SJCRH30 (cell line): ENCODE results near the gene EHMT1. TPM values are rescaled to one million over a fixed set of nuclear protein-coding genes. Genes with fewer than 3 reads are reported as not detected.
A peak's percentile ranks its signal among the peaks of the same experiment; 100 is the strongest.
"Not testable (repeated sequence)": the region's sequence is repeated elsewhere in the genome, so short reads cannot be mapped to it uniquely, and the experiment has no call there.

ENCODE experiments used
- DNase-seq, 2 experiments: peaks; one replicate each; pipeline ENCODE4 v3.0.0-alpha.2; 2015 to 2020
- H3K27ac ChIP-seq: fragments of 250-450 bp; sonication (Bioruptor Pico); 2 replicates; pipeline ENCODE4 v1.5.1; 2020; ENCODE audit warnings: mild to moderate bottlenecking, moderate library complexity
- H3K27me3 ChIP-seq: fragments of 250-450 bp; sonication (Bioruptor Pico); 2 replicates; pipeline ENCODE4 v1.5.1; 2020; ENCODE audit warnings: mild to moderate bottlenecking, moderate library complexity
- H3K36me3 ChIP-seq: fragments of 250-450 bp; sonication (Bioruptor Pico); 2 replicates; pipeline ENCODE4 v1.5.1; 2020; ENCODE audit warnings: mild to moderate bottlenecking, moderate library complexity
- H3K4me1 ChIP-seq: fragments of 250-450 bp; sonication (Bioruptor Pico); 2 replicates; pipeline ENCODE4 v1.5.1; 2020; ENCODE audit warnings: mild to moderate bottlenecking, moderate library complexity
- H3K4me3 ChIP-seq: fragments of 250-450 bp; sonication (Bioruptor Pico); 2 replicates; pipeline ENCODE4 v1.5.1; 2020; ENCODE audit warnings: mild to moderate bottlenecking, moderate library complexity
- H3K9me3 ChIP-seq: fragments of 250-450 bp; sonication (Bioruptor Pico); replicated peaks from 2 replicates; pipeline ENCODE4 v1.5.1; 2020; ENCODE audit warnings: mild to moderate bottlenecking, moderate library complexity
- total RNA-seq: library from RNA; depleted of rRNA; stranded (reverse); fragments of >200 nt; shearing (Covaris generic); gene quantifications from 2 replicates; pipeline ENCODE4 v1.2.3, GENCODE V29; 2014; rRNA removed

EHMT1 gene
- total RNA-seq, 1 experiment from 2014 or later, result 79.6 TPM

DNA sequence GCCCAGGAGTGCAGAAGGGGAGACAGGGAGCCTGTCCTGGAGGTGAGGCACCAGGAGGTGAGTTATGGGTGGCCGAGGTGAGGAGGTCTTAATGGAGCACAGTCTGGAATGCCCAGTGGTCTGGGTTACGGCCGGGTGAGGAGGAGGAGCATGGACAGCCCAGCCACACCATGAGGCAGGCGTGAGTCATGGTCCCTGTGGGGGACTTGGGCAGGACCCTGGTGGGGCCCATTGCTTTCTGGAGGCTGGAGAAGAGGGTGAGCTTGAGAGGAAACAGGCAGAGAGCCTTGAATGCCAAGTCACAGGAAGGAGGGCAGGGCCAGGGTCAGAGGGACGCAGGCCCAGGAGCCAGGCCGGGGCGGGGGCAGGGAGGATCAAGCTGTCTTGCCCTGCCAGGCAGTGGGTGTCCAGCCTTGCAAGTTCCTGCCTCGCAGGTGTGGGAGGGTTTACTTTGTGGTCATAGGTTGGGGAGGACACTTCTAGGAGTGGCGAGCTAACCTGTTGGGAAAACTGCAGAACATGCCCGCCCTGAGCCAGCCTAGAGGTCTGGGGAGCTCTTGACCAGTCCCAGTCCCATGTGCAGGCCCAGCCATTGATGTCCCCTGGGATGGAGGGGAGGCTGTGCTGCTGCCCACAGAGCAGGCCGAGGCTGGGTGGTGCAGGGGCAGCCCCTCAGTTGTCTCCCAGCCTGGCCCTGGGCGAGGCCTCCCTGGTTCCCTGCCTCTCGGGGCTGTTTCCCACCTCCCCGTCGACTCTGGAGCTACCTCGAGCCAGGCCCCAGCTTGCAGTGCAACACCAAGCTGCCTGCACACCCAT lies 261.6 kb downstream of the EHMT1 start:
- Histone ChIP-seq H3K4me3 (no peak overlapping the region), H3K4me1 (no peaks in the 10 kb centered on the region), H3K36me3 (no peaks in the 10 kb centered on the region), H3K27ac (no peak overlapping the region), H3K27me3 (no peaks in the 10 kb centered on the region), H3K9me3 (no peaks in the 10 kb centered on the region)
- no peak for DNase-seq

GRCh38 chr9:137880976-137881530 lies 262.2 kb downstream of the EHMT1 start:
- H3K27me3 ChIP-seq, result no peaks in the 10 kb centered on the region
- H3K9me3 ChIP-seq, result no peaks in the 10 kb centered on the region
- H3K4me3 ChIP-seq, result no peak overlapping the region
- H3K27ac ChIP-seq, result no peak overlapping the region
- no peak for DNase-seq
- H3K36me3 ChIP-seq, result no peaks in the 10 kb centered on the region
- no peaks in the 10 kb centered on the region for H3K4me1 ChIP-seq

DNA sequence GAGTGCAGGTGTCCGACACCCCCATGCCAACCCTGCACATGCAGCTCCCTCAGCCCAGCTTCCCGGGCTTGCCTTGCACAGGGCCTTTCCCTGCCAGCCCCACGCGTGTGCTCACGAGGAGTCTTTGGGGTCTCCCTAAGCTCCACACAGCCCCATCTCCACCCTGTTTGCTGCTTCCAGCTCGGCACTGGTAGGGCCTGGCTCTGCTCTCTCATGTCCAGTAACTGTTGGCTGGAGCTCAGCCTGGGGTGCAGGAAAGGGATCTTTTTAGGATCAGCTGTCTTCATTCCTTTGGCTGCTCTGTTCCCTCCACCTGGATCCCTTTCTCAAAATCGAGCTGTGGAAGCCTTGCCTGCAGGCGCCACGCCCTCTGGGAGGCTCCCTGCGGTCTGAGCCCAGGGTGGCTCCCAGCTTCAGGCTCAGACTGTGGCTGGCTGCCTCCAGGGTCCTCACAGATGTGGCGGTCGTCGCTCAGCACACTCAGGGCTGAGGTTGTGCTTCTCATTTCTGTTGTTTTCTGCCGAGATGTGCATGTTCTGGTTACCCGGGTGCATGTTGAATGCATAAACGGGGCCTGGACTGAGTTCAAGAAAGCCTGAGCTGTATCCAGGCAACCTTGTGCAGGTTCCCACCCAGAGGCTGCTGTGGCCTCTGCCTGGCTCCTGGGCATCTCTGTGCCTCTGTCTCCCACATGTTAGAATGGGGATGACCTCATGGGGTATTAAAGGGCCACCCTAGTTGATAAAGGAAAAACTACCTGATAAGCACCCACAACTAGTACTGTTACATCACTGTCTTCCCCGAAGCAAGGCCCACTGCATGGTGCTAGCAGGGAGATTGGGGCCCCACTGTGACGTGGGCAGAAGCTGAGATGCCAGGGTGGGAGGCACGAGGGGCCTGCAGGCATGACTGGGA lies 263.0 kb downstream of the EHMT1 start:
- Histone ChIP-seq H3K4me3 (no peak overlapping the region), H3K27me3 (no peaks in the 10 kb centered on the region), H3K9me3 (no peaks in the 10 kb centered on the region), H3K36me3 (no peaks in the 10 kb centered on the region), H3K27ac (no peak overlapping the region), H3K4me1 (no peaks in the 10 kb centered on the region)
- peak; percentile 35 to 36 for DNase-seq

DNA sequence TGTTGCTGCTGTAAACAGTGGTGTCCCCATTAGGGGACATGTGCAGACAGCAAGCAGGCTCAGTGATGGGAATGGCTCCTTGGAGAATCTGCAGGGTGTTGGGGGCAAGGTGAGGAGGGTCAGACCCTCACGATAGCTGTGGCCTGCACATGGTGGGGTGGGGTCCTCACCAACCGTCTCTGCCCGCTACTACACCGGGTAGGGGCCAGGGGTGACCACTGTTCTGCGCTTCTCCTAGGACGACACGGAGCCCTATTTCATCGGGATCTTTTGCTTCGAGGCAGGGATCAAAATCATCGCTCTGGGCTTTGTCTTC lies 263.7 kb downstream of the EHMT1 start:
- no peak overlapping the region for H3K4me3 ChIP-seq
- H3K27ac ChIP-seq, result no peak overlapping the region
- H3K36me3 ChIP-seq, result no peaks in the 10 kb centered on the region
- H3K27me3 ChIP-seq, result no peaks in the 10 kb centered on the region
- H3K4me1 ChIP-seq, result no peaks in the 10 kb centered on the region
- H3K9me3 ChIP-seq, result no peaks in the 10 kb centered on the region
- no peak for DNase-seq

DNA sequence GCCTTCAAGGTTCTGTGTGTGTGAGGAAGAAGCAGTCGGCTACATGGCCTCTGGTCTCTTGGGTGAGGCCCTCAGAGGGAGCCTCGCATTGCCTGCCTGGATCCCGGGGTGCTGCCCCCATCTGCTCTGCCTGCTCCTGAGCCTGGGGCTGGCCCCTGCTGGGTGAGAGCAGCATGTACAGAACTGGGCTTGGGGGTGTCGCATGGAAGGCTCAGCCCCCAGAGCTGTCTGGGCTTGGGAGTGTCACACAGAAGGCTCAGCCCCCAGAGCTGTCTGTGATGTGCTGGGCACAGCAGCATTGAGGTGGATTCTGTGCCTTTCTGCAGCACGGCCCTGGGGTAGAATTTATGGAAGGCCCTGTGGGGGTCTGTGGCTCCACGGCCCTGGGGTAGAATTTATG lies 265.2 kb downstream of the EHMT1 start:
- H3K36me3 ChIP-seq, H3K4me3 ChIP-seq, H3K9me3 ChIP-seq, DNase-seq, H3K27me3 ChIP-seq, H3K27ac ChIP-seq, H3K4me1 ChIP-seq: not testable (repeated sequence)

- not testable (repeated sequence) for H3K27ac ChIP-seq, H3K4me3 ChIP-seq, H3K9me3 ChIP-seq, H3K27me3 ChIP-seq, H3K36me3 ChIP-seq, H3K4me1 ChIP-seq
- DNase-seq, result peak in 1 of 2 experiments; percentile 30
Measured at GRCh38 chr9:137884547-137884946, 265.7 kb downstream of the EHMT1 start.

- not testable (repeated sequence) for H3K36me3 ChIP-seq, H3K4me3 ChIP-seq, DNase-seq, H3K27me3 ChIP-seq, H3K4me1 ChIP-seq, H3K9me3 ChIP-seq, H3K27ac ChIP-seq
Measured at GRCh38 chr9:137885121-137885520, 266.3 kb downstream of the EHMT1 start.

Other genes with a start within 250 kb of the EHMT1 start
- 1.8 and 1.9 TPM in 2 replicates for gene EXD3, start 195.8 kb upstream of the EHMT1 start, total RNA-seq
- not detected in 2 replicates for gene NOXA1, start 195.6 kb upstream of the EHMT1 start, total RNA-seq
- not detected in 2 replicates for gene ENTPD8, start 177.6 kb upstream of the EHMT1 start, total RNA-seq
- gene NSMF, start 159.7 kb upstream of the EHMT1 start, total RNA-seq, result 35.4 and 40.3 TPM in 2 replicates
- 0.14 and 0.43 TPM in 2 replicates for gene PNPLA7, start 68.6 kb upstream of the EHMT1 start, total RNA-seq
- gene MRPL41, start 67.1 kb upstream of the EHMT1 start, total RNA-seq, result 12.3 and 15.6 TPM in 2 replicates
- 27.5 and 31.7 TPM in 2 replicates for gene DPH7, start 40.1 kb upstream of the EHMT1 start, total RNA-seq
- 46.9 and 48.8 TPM in 2 replicates for gene ZMYND19, start 28.5 kb upstream of the EHMT1 start, total RNA-seq
- gene ARRDC1, start 13.3 kb upstream of the EHMT1 start, total RNA-seq, result 4.5 and 5.4 TPM in 2 replicates